GM23338 (cell line): Measurements from ENCODE around the gene MORC3. TPM values are rescaled to one million over a fixed set of nuclear protein-coding genes. Genes with fewer than 3 reads are reported as not detected.
"Not testable (repeated sequence)": the region's sequence is repeated elsewhere in the genome, so short reads cannot be mapped to it uniquely, and the experiment has no call there.

Source experiments
- ATAC-seq: fragments of 200-7000 bp; cut with Tn5 transposase; 3 replicates; pipeline ENCODE4 v1.9.1; 2020
- DNase-seq: peaks from one replicate; pipeline ENCODE4 v3.0.0-alpha.2; 2015; ENCODE audit warnings: low spot score
- H2AFZ ChIP-seq: fragments of 200-600 bp; sonication (generic); 2 replicates; pipeline ENCODE4 v1.8.0; 2016; ENCODE audit warnings: antibody characterized with exemption, mild to moderate bottlenecking, moderate library complexity
- H3F3A ChIP-seq: fragments of 200-600 bp; sonication (generic); replicated peaks from 2 replicates; pipeline ENCODE4 v1.8.0; 2017; ENCODE audit warnings: antibody characterized with exemption, mixed run types, low read depth
- H3K27ac ChIP-seq: fragments of 200-600 bp; sonication (generic); 2 replicates; pipeline ENCODE4 v1.6.1; 2016; ENCODE audit warnings: low read depth
- H3K27me3 ChIP-seq: fragments of 200-600 bp; sonication (generic); 2 replicates; pipeline ENCODE4 v1.8.0; 2016; ENCODE audit warnings: mild to moderate bottlenecking, mixed run types, moderate library complexity; ENCODE audit not compliant: insufficient read depth
- H3K36me3 ChIP-seq: fragments of 200-600 bp; sonication (generic); 2 replicates; pipeline ENCODE4 v1.8.0; 2016; ENCODE audit warnings: mild to moderate bottlenecking; ENCODE audit not compliant: insufficient read depth
- H3K4me1 ChIP-seq: fragments of 200-600 bp; sonication (generic); 2 replicates; pipeline ENCODE4 v1.8.0; 2016; ENCODE audit warnings: mild to moderate bottlenecking, moderate library complexity; ENCODE audit not compliant: insufficient read depth
- H3K4me2 ChIP-seq: fragments of 200-600 bp; sonication (generic); 2 replicates; pipeline ENCODE4 v1.7.1; 2017; ENCODE audit warnings: mixed run types
- H3K4me3 ChIP-seq: fragments of 200-600 bp; sonication (generic); 2 replicates; pipeline ENCODE4 v1.6.1; 2016; ENCODE audit warnings: mixed run types
- H3K79me2 ChIP-seq: fragments of 200-600 bp; sonication (generic); replicated peaks from 2 replicates; pipeline ENCODE4 v1.8.0; 2017; ENCODE audit warnings: mild to moderate bottlenecking; ENCODE audit not compliant: insufficient read depth
- H3K9me2 ChIP-seq: fragments of 200-600 bp; sonication (generic); 2 replicates; pipeline ENCODE4 v1.8.0; 2017; ENCODE audit not compliant: insufficient read depth
- H4K20me1 ChIP-seq: fragments of 200-600 bp; sonication (generic); replicated peaks from 2 replicates; pipeline ENCODE4 v1.8.0; 2017; ENCODE audit warnings: mild to moderate bottlenecking; ENCODE audit not compliant: insufficient read depth
- H3K27ac Mint-ChIP-seq: 2 replicates; pipeline ENCODE4 v1.8.0; 2020; ENCODE audit warnings: inconsistent platforms, mild to moderate bottlenecking, moderate library complexity, mixed read lengths
- H3K27me3 Mint-ChIP-seq: 3 replicates; pipeline ENCODE4 v1.8.0; 2022; ENCODE audit warnings: low read depth, mild to moderate bottlenecking, moderate library complexity, mixed read lengths, inconsistent platforms; ENCODE audit not compliant: insufficient read depth, poor library complexity
- H3K36me3 Mint-ChIP-seq: 3 replicates; pipeline ENCODE4 v1.8.0; 2021; ENCODE audit warnings: low read depth, mild to moderate bottlenecking, inconsistent platforms, moderate library complexity, mixed read lengths
- H3K4me1 Mint-ChIP-seq: 3 replicates; pipeline ENCODE4 v1.8.0; 2020; ENCODE audit warnings: mild to moderate bottlenecking, inconsistent platforms, mixed read lengths
- H3K4me3 Mint-ChIP-seq: 3 replicates; pipeline ENCODE4 v1.8.0; 2021; ENCODE audit warnings: moderate library complexity, mild to moderate bottlenecking, inconsistent platforms, mixed read lengths
- H3K9me3 Mint-ChIP-seq: 3 replicates; pipeline ENCODE4 v1.8.0; 2020; ENCODE audit warnings: moderate library complexity, mild to moderate bottlenecking, inconsistent platforms, mixed read lengths
- ETS1 ChIP-seq: IDR thresholded peaks from 2 replicates; pipeline ENCODE4 v1.6.1; 2016; ENCODE audit warnings: antibody characterized with exemption
- EZH2 ChIP-seq: fragments of 200-600 bp; sonication (generic); IDR thresholded peaks from one replicate; pipeline ENCODE4 v1.8.0; 2017; ENCODE audit warnings: antibody characterized with exemption, mild to moderate bottlenecking, low read depth; ENCODE audit not compliant: unreplicated experiment
- EZH2phosphoT487 ChIP-seq: fragments of 200-600 bp; sonication (generic); IDR thresholded peaks from one replicate; pipeline ENCODE4 v1.8.1; 2018; ENCODE audit warnings: antibody characterized with exemption; ENCODE audit not compliant: unreplicated experiment
- NANOG ChIP-seq: IDR thresholded peaks from 2 replicates; pipeline ENCODE4 v1.6.1; 2016; ENCODE audit warnings: antibody characterized with exemption, borderline replicate concordance
- POLR2AphosphoS5 ChIP-seq: IDR thresholded peaks from 2 replicates; pipeline ENCODE4 v1.6.1; 2016; ENCODE audit warnings: antibody characterized with exemption, low read depth
- REST ChIP-seq: IDR thresholded peaks from one replicate; pipeline ENCODE4 v1.6.1; 2018; ENCODE audit warnings: antibody characterized with exemption; ENCODE audit not compliant: unreplicated experiment
- ZNF114 ChIP-seq: fragments of 250-450 bp; sonication (Bioruptor Pico); IDR thresholded peaks from 2 replicates; pipeline ENCODE4 v1.5.0; 2020; ENCODE audit warnings: mild to moderate bottlenecking, moderate library complexity
- ZNF331 ChIP-seq: fragments of 250-450 bp; sonication (Bioruptor Pico); IDR thresholded peaks from 2 replicates; pipeline ENCODE4 v1.5.0; 2020; ENCODE audit warnings: low read depth, mild to moderate bottlenecking, moderate library complexity
- polyA plus RNA-seq: library from polyadenylated mRNA; unstranded; fragments of >200 nt; fragmentation: Nextera tagmentation; extraction: Ambion mirVana; gene quantifications from 2 replicates; pipeline ENCODE4 v1.2.1, GENCODE V29; 2016
- total RNA-seq: library from RNA; depleted of rRNA; stranded (reverse); fragments of >200 nt; shearing (Covaris generic); gene quantifications from 2 replicates; pipeline ENCODE4 v1.2.3, GENCODE V29; 2014
- TF ChIP-seq, protein P1 (sequence below), 2 experiments: fragments of 200-600 bp in 1 of 2; sonication (generic) in 1 of 2; conservative IDR thresholded peaks; 2 replicates each; pipeline versions ENCODE4 v1.5.1 to v1.6.1; 2016 to 2017; ENCODE audit warnings: antibody characterized with exemption in 2 of 2, low read depth in 2 of 2, mild to moderate bottlenecking in 2 of 2, moderate library complexity in 1 of 2

MORC3 gene
- total and polyA plus RNA-seq, 2 experiments from 2014 or later: 11.5 to 25.4 TPM

GRCh38 chr21:36342581-36342980 lies 22.6 kb downstream of the MORC3 start:
- not testable (repeated sequence) for H3K27me3 Mint-ChIP-seq, H3K4me1 Mint-ChIP-seq, H3K27ac ChIP-seq, DNase-seq, H3K27me3 ChIP-seq, H4K20me1 ChIP-seq, ATAC-seq, H3K4me3 ChIP-seq, H3K4me1 ChIP-seq, H3K9me2 ChIP-seq, H3K4me3 Mint-ChIP-seq, H2AFZ ChIP-seq, H3K9me3 Mint-ChIP-seq, H3K4me2 ChIP-seq, H3F3A ChIP-seq, H3K79me2 ChIP-seq, H3K27ac Mint-ChIP-seq
- H3K36me3 ChIP-seq: peaks cover 63% of the 10 kb centered on the region
- peaks cover 74% of the 10 kb centered on the region for H3K36me3 Mint-ChIP-seq

DNA sequence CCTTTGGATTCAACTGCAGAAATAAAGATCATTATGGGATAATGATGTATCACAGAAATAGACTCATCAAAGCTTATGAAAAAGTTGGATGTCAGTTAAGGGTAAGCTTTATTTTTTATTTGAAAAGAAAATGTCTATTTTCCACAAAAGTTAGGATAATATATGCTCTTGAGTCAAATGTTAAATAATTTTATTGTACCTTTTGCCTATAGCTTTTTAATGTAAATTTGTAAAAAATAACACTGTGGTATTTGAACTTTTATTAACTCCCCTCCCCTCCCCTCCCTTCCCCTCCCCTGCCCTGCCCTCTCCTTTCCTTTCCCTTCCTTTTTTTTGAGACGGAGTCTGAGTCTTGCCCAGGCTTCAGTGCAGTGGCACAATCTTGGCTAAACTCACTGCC lies 24.9 kb downstream of the MORC3 start:
- no peak for TF ChIP-seq POLR2AphosphoS5
- no peak for TF ChIP-seq REST
- no peak for TF ChIP-seq ETS1
- no peak for TF ChIP-seq ZNF331 (CRISPR knock-in tag)
- no peak for TF ChIP-seq ZNF114 (CRISPR knock-in tag)
- no peak for TF ChIP-seq EZH2phosphoT487
- no peak for TF ChIP-seq NANOG
- no peak for TF ChIP-seq EZH2
- TF ChIP-seq, protein P1, sequence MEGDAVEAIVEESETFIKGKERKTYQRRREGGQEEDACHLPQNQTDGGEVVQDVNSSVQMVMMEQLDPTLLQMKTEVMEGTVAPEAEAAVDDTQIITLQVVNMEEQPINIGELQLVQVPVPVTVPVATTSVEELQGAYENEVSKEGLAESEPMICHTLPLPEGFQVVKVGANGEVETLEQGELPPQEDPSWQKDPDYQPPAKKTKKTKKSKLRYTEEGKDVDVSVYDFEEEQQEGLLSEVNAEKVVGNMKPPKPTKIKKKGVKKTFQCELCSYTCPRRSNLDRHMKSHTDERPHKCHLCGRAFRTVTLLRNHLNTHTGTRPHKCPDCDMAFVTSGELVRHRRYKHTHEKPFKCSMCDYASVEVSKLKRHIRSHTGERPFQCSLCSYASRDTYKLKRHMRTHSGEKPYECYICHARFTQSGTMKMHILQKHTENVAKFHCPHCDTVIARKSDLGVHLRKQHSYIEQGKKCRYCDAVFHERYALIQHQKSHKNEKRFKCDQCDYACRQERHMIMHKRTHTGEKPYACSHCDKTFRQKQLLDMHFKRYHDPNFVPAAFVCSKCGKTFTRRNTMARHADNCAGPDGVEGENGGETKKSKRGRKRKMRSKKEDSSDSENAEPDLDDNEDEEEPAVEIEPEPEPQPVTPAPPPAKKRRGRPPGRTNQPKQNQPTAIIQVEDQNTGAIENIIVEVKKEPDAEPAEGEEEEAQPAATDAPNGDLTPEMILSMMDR (conservative IDR thresholded peaks at IDR 0.05; ENCODE audit: low read depth in 2 of 2): no peak

More for the DNA sequence above, 24.9 kb downstream of the MORC3 start:
- H3K27me3 ChIP-seq: no peaks in the 10 kb centered on the region
- H3K4me1 ChIP-seq: no peaks in the 10 kb centered on the region
- Mint-ChIP-seq H3K9me3 (no peaks in the 10 kb centered on the region), H3K27me3 (peaks cover 3% of the 10 kb centered on the region), H3K36me3 (peaks cover 71% of the 10 kb centered on the region), H3K4me3 (no peak overlapping the region), H3K4me1 (no peaks in the 10 kb centered on the region), H3K27ac (no peak overlapping the region)
- ATAC-seq: no peak
- H3K79me2 ChIP-seq: no peaks in the 10 kb centered on the region
- no peak overlapping the region for H3K27ac ChIP-seq
- H3K9me2 ChIP-seq: no peaks in the 10 kb centered on the region
- H3F3A ChIP-seq: no peaks in the 10 kb centered on the region
- DNase-seq: no peak
- peaks cover 65% of the 10 kb centered on the region for H3K36me3 ChIP-seq
- no peak overlapping the region for H2AFZ ChIP-seq
- H3K4me2 ChIP-seq: no peak overlapping the region
- no peak overlapping the region for H3K4me3 ChIP-seq
- peaks cover 10% of the 10 kb centered on the region; the same call in 1 of the 2 replicates for H4K20me1 ChIP-seq
